Measurements from ENCODE around the gene COG5. TPM values are rescaled to one million over a fixed set of nuclear protein-coding genes. Genes with fewer than 3 reads are reported as not detected.

Gene COG5
- total and polyA plus RNA-seq, 2 of the 4 experiments (the other 2 are of a cell fraction), result 18.5 to 27.4 TPM

DNA sequence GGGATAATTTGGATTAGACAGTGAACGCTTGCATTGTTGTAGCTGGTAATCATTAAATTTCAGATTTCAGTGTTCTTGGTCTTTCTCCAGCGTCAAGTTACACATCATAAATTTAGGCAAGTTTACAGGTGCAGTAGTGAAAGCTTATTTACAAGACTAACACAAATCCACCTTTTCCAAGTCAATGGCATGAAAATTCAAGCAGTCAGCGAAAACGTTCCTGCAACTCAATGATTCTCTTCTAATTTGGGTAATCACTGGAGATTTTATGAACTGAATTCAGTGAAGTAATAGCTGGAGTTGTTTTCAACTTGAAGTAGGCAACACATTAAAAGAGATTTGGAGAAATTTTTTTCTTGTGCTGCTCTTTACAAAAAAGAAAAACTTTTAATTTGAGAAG, 34.2 kb upstream of the COG5 start:
- no peaks in the 10 kb centered on the region; the same call in 1 of the 2 replicates for H3K4me1 ChIP-seq (ENCODE audit: control insufficient read depth, insufficient read depth, low read length)
- H2BK120ac ChIP-seq (ENCODE audit: low read depth, low read length), result no peak overlapping the region
- CTCF ChIA-PET, result no interaction called here
- intact Hi-C loops (cut with micrococcal nuclease) (no loop called here), in situ Hi-C loops (cut with MboI; ENCODE audit: low sequenced_read_pairs) (no loop called here), dilution Hi-C loops (cut with HindIII; ENCODE audit: low sequenced_read_pairs, unreplicated experiment) (no loop called here)
- H3K79me1 ChIP-seq (ENCODE audit: low read depth in 1 of 2, low read length in 2 of 2), result peaks cover 3 to 12% of the 10 kb centered on the region in 2 experiments; a peak in 3 of 4 replicates
- no peak overlapping the region for H3K4me3 ChIP-seq (ENCODE audit: insufficient read depth, low read depth, low read length)
- ATAC-seq (ENCODE audit: low read depth) (no peak), DNase-seq (no peak)
- H3K14ac ChIP-seq (replicated peaks; ENCODE audit: low read depth, low read length), result no peak overlapping the region
- H2AFZ ChIP-seq (replicated peaks; ENCODE audit: low read length, poor library complexity), result no peak overlapping the region
- H3K4me2 ChIP-seq (ENCODE audit: low read depth, low read length), result no peak overlapping the region
- no peak overlapping the region for H3K9ac ChIP-seq (ENCODE audit: low read depth, low read length)
- no peak overlapping the region for H2BK20ac ChIP-seq (ENCODE audit: low read depth, low read length)
- no peak overlapping the region for H4K5ac ChIP-seq (ENCODE audit: low read depth, low read length)
- TF ChIP-seq RFX5 (IDR thresholded peaks at IDR 0.05; ENCODE audit: low read depth, low read length) (no peak), RCOR1 (IDR thresholded peaks at IDR 0.05; ENCODE audit: insufficient replicate concordance, low read length) (no peak), MAFK (IDR thresholded peaks at IDR 0.05; ENCODE audit: low read depth, low read length) (0 out of 2 replicates have a peak, but pooled peaks have one; percentile 11), SMC3 (IDR thresholded peaks at IDR 0.05; ENCODE audit: low read depth, low read length) (no peak), CEBPB (IDR thresholded peaks at IDR 0.05; ENCODE audit: low read depth, low read length) (no peak), MAZ (IDR thresholded peaks at IDR 0.05; ENCODE audit: borderline replicate concordance, low read depth, low read length) (no peak)
- H3K36me3 ChIP-seq (ENCODE audit: control insufficient read depth, insufficient read depth, low read length), result peaks cover 10% of the 10 kb centered on the region
- no peak overlapping the region for H2AK9ac ChIP-seq (replicated peaks; ENCODE audit: low read depth, low read length, poor library complexity)
- no peak overlapping the region for H3K4ac ChIP-seq (ENCODE audit: low read depth, low read length)
- no peak overlapping the region for H2AK5ac ChIP-seq (ENCODE audit: low read depth, low read length)
- H3K56ac ChIP-seq (ENCODE audit: extremely low read depth, insufficient read depth, low read length), result no peak overlapping the region
- no TSS peak for BruUV-seq (replicated peaks)
- no peak overlapping the region for H3K23ac ChIP-seq (ENCODE audit: low read depth, low read length)
- H3K9me1 ChIP-seq (ENCODE audit: insufficient read depth, low read length), result peaks cover 3% of the 10 kb centered on the region
- H2BK5ac ChIP-seq (ENCODE audit: low read depth, low read length, poor library complexity, severe bottlenecking), result no peak overlapping the region
- H4K91ac ChIP-seq (ENCODE audit: insufficient read depth, low read depth, low read length), result no peak overlapping the region
- H3K9me3 ChIP-seq (ENCODE audit: control insufficient read depth, insufficient read depth, low read length), result no peaks in the 10 kb centered on the region
- no peak overlapping the region for H2BK15ac ChIP-seq (ENCODE audit: low read depth, low read length)
- no peak overlapping the region for H4K8ac ChIP-seq (ENCODE audit: low read depth in 2 of 2, low read length in 2 of 2)
- H4K20me1 ChIP-seq (ENCODE audit: insufficient read depth, low read length), result no peaks in the 10 kb centered on the region
- no peak overlapping the region for H3K27ac ChIP-seq (ENCODE audit: insufficient read depth, low read length)
- POLR2A ChIA-PET (ENCODE audit: unreplicated experiment), result no interaction called here
- H3K18ac ChIP-seq (ENCODE audit: low read depth, low read length), result no peak overlapping the region
- H3K27me3 ChIP-seq (ENCODE audit: control insufficient read depth, insufficient read depth, low read length), result no peaks in the 10 kb centered on the region
- no CpG with 5 or more reads among the region's 4 CpGs for WGBS, 2 experiments (ENCODE audit: extremely low coverage in 2 of 2, insufficient read length in 1 of 2)

Measured in IMR-90 (cell line).